PFSK-1 (cell line): ENCODE data around the gene SMARCA5.

ENCODE experiments used
- FOXP2 ChIP-seq: optimal IDR thresholded peaks from 2 replicates; pipeline ENCODE3; 2011; ENCODE audit warnings: borderline replicate concordance, control low read depth, inconsistent platforms; ENCODE audit not compliant: insufficient read depth; ENCODE audit errors: extremely low read length, extremely low read depth
- POLR2AphosphoS5 ChIP-seq: IDR thresholded peaks from 2 replicates; pipeline ENCODE4 v1.6.1; 2012; ENCODE audit warnings: low read depth, mild to moderate bottlenecking, control low read depth, low read length, moderate library complexity
- TAF1 ChIP-seq: IDR thresholded peaks from 2 replicates; pipeline ENCODE4 v1.6.1; 2012; ENCODE audit warnings: low read length, control low read depth, borderline replicate concordance; ENCODE audit not compliant: insufficient read depth
- TF ChIP-seq, protein P1 (sequence below), 2 experiments: IDR thresholded peaks; 2 replicates each; pipeline versions ENCODE4 v1.6.1 to v1.8.0; 2011 to 2012; ENCODE audit warnings: low read depth in 2 of 2, low read length in 2 of 2, control low read depth in 1 of 2, inconsistent platforms in 1 of 2, mild to moderate bottlenecking in 1 of 2, moderate library complexity in 1 of 2; ENCODE audit not compliant: insufficient read depth in 1 of 2

The SMARCA5 gene

DNA sequence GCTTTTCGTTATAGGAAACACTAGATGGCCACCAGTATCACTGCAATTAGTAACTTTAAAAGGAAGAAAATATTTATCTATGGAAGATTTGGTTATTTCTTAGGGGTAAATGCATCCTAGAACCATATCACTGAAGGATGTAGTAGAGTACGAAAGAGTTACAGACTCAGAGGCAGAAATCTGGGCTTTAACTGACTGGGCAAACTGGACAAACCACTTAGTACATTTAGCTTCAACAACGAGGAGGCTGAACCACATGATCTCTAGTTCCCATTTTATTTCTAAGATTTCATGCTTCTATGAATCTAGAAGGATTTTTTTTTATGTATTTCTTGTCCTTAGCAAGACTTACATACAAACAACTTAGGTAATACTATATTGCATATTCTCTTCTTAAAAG is 93.0 kb downstream of the SMARCA5 start:
- TF ChIP-seq, protein P1, sequence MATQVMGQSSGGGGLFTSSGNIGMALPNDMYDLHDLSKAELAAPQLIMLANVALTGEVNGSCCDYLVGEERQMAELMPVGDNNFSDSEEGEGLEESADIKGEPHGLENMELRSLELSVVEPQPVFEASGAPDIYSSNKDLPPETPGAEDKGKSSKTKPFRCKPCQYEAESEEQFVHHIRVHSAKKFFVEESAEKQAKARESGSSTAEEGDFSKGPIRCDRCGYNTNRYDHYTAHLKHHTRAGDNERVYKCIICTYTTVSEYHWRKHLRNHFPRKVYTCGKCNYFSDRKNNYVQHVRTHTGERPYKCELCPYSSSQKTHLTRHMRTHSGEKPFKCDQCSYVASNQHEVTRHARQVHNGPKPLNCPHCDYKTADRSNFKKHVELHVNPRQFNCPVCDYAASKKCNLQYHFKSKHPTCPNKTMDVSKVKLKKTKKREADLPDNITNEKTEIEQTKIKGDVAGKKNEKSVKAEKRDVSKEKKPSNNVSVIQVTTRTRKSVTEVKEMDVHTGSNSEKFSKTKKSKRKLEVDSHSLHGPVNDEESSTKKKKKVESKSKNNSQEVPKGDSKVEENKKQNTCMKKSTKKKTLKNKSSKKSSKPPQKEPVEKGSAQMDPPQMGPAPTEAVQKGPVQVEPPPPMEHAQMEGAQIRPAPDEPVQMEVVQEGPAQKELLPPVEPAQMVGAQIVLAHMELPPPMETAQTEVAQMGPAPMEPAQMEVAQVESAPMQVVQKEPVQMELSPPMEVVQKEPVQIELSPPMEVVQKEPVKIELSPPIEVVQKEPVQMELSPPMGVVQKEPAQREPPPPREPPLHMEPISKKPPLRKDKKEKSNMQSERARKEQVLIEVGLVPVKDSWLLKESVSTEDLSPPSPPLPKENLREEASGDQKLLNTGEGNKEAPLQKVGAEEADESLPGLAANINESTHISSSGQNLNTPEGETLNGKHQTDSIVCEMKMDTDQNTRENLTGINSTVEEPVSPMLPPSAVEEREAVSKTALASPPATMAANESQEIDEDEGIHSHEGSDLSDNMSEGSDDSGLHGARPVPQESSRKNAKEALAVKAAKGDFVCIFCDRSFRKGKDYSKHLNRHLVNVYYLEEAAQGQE (IDR thresholded peaks at IDR 0.05; ENCODE audit: insufficient read depth in 1 of 2, low read depth in 2 of 2, low read length in 2 of 2) = no peak
- no peak for TF ChIP-seq TAF1
- no peak for TF ChIP-seq POLR2AphosphoS5
- no peak for TF ChIP-seq FOXP2
